Fibroblast of the conjunctiva (primary cell): ENCODE data around the gene FCGR2B.
"Not testable (repeated sequence)": the region's sequence is repeated elsewhere in the genome, so short reads cannot be mapped to it uniquely, and the experiment has no call there.

Experiments used
- DNase-seq: peaks from one replicate; pipeline ENCODE4 v3.0.0-alpha.2; 2010; ENCODE audit warnings: low read depth

The FCGR2B gene

DNA sequence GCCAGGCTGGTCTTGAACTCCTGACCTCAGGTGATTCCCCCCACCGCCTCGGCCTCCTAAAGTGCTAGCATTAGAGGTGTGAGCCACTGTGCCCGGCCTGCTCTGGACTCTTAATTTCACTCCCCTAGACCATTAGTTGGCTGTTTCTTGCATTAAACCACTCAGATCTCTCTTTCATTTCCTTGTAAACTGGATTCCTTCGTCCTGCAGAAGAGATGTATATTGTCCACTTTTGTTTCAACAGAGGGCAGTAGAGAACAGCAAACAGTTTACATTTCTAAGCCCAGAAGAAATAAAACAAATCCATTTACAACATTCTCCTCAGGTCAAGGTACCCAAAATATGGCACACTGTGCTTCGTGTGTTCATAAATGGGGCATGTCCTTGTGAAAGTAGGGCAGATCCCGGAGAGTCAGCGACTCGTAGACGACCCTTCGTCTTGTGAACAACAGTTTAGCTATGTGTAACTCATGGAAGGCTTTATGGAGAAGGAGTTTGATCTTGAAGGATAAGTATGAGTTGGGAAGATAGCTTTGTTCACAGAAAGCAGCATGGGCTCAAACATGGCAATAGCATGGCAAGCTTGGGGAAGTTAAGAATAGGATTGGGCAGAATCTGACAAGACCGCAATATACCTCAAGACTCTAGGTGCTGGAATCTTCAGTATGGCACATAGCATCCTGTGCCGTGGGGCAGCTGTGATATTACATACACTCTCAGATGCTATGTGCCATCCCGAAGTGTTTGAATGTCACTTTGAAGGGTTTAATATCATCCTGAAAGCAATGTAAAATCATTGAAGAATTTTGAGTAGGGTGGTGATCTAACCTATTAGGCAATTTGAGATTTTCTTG, 15.2 kb upstream of the FCGR2B start:
- peak; percentile 18 for DNase-seq

DNA sequence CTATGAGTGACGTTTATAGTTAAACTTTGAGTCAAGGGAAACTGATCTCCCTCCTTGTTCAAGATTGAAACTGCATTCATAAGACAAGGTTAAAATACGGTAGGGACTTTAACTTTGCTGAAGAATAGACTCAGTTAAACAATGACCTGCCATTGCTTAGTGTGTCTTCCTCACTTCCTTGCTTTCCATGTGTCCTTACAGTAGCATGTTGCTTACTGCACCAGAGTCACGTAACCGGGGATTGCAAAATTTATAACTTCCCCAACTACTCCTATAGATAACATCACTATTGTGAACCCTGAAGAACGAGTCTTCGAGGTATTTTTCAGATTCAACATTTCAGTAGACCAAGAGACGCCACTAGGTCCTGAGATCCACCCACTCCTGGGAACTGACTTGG, 9.4 kb upstream of the FCGR2B start:
- DNase-seq, result not testable (repeated sequence)

DNA sequence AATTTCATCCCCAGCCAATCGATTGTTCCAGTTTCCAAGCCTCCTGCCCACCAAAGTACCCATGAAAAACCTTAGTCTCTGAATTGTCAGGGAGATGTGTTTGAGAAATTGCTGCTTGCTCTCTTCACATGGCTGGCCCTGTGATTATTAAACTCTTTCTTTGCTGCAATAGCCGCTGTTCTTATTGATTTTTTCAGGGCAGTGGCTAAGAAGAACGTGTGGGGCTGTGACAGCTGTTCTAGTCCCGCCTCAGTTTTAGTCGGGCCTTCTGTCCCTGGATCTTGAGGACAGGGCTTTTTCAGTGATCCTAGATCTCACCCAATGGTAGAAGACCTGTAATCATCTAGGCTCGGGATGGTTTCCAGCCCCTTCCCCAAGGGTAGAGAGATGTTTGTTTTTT, 9.0 kb upstream of the FCGR2B start:
- DNase-seq, result not testable (repeated sequence)

DNA sequence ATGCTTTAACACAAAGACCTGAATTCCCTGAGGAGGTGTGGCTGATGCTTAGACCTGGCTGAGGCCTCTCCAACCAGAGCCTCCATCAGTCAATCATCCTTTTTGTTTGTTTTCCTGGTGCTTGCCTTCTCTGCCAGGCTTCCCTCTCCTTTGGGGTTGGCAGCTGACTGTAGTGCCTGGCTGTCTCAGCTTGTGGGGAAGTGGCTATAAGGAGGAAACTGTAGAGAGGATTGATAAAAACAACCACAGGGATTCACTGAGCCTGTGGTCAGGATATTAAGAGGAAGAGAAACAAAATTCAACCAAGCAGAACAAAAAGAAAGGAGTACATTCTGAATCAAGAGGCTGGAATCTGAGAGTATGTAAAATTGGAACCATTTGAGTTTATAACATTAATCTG, 4.4 kb upstream of the FCGR2B start:
- not testable (repeated sequence) for DNase-seq

DNA sequence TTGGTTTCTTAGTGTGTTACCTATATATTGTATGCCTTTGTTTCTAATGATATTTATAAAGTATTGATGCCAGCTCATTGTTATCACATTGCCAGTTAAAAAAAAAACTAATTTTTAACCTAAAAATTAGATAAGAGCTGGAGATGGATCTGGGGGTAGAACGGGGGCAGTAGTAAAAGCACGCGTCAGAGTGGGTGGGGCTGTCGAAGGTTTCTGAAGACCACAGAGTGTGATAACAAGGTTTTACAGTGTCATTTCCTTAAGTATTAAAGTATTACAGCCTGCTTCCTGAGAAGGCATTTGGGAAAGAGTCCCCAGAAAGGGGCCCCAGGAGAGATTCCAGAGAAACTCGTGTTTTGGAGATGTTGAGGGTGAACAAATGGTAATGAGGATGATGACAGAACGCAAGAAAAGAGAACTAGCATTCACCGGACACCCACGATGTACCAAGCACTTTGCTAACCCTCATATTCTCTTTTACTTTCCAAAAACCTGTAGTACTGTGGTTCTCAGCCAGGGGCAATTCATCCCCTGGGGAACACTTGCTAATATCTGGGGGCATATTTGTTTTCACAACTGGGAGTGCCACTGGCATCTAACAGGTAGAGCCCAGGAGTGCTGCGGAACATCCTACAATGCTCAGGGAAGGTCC, 1.2 kb upstream of the FCGR2B start:
- DNase-seq, result not testable (repeated sequence)

DNA sequence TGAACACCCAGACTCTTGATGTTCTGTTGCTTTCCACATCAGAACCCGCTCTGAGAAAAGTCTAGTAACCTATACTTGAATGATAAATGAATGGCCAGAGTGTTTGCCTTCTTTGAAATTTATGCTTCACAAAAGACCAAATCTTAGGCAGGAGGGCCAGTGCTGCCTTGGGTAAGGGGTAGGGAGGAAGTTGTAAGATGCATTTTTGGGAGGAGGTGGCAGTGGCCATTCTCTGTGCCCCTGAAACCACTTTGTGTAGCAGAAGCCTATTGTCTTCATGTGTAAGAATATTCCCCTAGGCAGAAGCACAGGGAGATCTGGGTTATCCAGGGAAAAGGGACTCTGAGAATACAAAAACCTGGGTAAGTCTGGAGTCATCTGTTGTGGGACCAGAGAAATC, 626 bp downstream of the FCGR2B start:
- not testable (repeated sequence) for DNase-seq

DNA sequence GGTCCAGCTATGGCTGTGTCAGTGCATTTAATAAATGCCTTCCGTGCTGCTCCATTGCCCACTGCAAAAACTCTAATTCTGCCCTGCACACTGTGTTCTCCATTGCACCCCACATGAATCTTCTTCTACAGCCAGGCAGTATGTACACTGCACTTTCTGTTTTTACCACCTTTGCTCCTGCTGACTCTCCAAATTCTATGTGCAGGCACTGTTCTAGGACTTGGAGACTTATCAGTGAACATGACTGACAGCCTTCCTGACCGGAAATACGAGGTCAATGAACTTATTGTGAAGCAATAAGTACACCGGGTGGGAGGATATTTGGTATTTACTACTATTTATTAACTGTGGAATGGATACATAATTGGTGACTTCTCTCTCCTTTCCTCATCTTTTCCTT, 1.7 kb downstream of the FCGR2B start:
- not testable (repeated sequence) for DNase-seq

DNA sequence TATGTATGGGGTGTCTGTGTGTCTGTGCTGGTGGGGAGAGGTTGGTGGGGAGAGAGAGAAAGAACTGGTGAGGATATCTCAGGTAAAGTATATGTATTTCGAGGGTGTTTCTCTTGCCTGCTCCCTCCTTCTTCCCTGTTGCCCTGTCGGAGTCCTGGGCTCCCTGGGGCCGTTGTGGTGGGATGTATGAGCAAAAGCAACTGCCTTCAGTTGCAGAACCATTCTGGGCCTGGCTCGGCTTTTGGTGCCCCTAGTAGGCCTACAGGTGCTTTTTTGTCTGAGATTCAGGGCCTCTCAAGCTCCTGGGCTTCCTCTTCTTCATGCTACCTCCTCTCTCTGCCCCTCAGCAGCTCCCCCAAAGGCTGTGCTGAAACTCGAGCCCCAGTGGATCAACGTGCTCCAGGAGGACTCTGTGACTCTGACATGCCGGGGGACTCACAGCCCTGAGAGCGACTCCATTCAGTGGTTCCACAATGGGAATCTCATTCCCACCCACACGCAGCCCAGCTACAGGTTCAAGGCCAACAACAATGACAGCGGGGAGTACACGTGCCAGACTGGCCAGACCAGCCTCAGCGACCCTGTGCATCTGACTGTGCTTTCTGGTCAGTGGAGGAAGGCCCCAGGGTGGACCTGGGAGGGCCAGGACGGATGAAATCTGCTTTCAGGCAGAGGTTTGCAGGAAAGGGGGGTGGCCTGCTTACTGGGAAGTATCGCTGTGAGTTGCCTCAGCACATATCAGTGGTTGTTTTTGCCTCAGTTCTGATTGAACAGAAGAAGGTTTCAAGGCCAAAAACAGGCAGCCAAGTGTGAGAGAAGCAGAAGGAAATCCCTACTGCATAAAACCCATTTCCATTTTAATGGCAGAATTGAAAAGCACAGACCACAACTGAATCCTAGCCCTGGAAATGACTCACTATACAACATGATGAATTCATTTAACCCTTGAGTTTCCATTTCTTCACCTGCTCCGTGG, 8.4 kb downstream of the FCGR2B start:
- DNase-seq, result not testable (repeated sequence)

DNA sequence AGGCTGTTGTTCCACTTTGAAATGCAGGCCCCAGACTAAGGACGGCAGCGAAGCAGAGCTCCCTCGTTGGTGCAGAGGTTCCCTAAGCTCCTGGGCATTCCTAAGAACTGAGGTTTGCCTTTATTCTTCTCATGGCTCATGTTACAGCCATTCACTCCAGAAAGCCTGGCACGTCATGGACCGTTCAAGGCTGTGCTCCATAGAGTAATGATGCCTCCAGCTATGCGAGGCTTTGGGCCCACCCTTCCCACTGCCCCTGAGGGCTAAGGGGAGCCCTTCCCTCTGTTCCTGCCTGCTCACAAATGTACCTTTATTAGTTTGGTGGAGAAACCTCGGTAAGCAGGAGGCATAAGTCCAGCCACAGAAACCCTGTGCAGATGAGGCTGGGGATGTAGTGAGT, 10.5 kb downstream of the FCGR2B start:
- not testable (repeated sequence) for DNase-seq

DNA sequence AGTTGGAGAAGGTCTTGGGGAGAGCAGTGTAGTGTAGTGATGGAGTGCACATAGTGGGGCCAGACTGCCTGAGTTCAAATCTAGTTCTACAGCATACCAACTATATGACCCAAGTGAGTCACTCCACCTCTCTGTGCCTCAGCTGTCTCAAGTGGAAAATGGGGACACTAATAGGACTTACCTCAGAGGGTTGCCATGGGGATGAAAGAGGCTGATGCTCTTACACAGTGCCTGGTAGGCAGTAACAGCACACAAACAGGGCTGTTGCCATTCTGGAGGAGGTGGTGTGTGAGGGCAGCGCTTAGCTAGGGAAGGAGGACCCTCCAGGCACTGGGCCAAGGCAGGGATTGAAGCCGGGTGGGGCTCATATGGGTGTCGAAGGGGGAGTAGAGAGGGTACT, 11.5 kb downstream of the FCGR2B start:
- not testable (repeated sequence) for DNase-seq

DNA sequence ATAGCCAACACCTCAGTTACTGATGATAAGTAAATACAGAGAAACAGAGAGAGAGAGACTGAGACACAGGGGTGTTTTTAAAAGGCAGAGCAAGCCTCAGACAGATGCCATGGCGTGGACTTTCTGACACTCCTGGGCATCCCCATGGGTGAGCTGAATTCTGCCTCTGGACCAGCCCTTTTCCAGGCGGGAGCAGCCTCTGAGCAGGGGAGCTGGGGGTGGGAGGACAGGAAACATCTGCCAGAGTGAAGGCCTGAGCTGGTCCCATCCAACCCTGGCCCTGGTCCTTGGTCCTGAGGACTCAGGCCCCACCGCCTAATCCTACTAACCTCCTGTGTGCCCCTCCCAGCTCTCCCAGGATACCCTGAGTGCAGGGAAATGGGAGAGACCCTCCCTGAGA, 12.0 kb downstream of the FCGR2B start:
- not testable (repeated sequence) for DNase-seq

DNA sequence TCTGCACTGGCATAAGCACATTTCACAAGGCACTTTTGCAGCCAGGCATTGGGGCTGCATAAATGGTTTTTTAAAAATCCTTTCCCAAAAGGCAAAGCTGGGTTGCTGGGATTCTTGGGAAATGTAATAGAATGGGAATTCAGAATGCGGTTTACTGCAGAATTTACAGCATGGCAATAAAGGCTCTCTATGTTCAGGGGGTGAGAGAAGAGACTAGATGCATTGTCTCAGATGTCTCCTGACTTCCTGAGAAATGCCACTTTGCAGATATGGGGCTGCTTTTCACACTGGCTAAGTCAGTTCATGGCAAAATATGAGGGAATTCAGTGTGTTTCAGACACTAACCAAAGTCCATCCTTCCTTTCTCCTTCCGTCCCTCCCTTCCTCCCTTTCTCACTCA, 13.5 kb downstream of the FCGR2B start:
- DNase-seq, result no peak

DNA sequence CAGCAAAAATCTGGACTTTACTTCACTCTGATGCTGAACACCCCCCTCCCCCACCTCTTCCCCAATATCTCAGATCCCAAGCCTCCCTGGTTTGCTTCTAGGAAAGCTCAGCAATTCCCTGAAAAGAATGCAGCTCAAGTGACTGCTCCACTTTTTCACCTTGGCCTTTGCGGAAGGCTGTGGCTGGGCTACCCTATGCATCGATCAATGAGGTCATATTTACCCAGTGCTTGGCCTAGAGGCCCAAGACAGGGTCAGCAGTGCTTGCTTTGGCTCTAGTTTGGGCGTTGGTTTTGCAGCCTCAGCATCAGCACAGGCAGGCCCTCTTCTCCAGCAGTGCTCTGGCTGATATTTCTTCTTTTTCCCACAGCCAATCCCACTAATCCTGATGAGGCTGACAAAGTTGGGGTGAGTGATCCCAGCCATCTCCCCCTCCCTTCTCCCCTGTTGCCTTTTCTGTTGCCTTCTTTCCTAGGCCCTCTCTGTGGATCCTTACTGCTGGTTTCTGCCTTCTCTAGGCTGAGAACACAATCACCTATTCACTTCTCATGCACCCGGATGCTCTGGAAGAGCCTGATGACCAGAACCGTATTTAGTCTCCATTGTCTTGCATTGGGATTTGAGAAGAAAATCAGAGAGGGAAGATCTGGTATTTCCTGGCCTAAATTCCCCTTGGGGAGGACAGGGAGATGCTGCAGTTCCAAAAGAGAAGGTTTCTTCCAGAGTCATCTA, 14.2 kb downstream of the FCGR2B start:
- no peak for DNase-seq

DNA sequence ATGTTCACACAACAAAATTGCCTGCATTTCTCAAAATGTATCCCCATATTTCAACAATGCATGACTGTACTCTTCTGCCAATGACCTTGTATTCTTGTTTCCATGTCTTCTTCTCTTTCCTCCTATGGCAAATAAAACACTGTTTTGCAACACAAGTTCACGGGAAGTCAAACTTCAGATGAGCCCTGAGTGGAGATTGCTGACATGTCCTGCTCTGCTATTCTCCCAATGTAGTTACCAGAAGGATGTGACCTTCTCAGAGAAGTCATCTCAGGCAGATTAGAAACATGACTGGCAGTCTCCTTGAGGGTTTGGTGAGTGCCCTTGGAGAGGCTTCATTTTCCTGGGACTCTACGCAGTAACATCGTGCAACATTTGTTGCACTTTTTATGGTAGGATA, 15.6 kb downstream of the FCGR2B start:
- no peak for DNase-seq

DNA sequence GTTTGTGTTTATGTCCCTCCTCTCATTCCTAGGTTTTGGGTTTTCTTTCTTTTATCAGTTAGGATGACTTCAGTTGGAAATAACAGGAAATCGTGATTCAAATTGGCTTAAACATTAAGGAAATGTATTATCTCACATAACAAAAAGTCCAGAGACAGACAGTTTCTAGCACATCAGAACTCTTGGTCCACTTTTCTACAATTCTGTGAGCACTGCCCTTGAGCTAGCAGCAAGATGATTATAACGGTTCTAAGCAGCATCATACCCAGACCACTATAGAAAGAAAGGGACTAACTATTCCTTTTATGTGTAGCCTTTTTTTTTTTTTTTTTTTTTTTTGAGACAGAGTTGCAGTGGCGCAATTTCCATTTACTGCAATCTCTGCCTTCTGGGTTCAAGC, 18.9 kb downstream of the FCGR2B start:
- no peak for DNase-seq

DNA sequence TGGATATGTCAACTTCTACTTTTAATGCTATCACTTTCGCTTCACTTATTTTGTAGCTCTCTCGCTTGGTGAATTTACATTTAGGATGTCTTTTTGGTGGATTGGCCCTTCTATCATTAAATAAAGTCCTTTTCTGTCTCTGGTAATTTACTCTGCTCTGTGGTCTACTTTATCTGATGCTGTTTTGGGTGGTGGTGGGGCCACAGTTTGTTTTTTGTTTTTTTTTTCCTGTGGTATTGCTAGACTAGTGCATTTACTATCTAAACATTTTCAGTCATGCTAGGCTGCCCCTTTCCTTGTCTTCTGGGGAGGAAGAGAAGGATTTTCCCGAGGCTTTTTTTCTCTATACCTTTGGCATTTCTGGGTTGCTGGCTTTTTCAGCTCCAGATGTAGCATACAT, 26.0 kb downstream of the FCGR2B start:
- no peak for DNase-seq

DNA sequence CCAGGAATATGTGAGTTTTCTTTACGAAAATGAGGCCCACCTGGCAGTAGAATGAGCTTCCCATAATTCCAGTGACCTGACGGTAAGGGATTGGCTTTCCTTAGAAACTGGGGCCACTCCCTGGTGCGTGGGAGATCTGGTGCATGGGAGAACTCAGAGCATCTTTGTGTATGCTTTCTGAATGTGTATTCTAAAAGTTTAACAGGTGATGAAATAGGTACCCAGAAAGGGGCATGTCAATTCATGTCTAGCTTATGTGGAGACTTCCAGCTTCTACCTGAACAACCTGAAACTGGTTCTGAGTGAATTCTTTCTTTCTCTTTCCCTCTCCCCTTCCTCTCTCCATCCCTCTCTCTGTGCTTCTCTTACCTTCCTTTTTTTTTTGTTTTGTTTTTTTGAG, 28.9 kb downstream of the FCGR2B start:
- DNase-seq, result no peak

DNA sequence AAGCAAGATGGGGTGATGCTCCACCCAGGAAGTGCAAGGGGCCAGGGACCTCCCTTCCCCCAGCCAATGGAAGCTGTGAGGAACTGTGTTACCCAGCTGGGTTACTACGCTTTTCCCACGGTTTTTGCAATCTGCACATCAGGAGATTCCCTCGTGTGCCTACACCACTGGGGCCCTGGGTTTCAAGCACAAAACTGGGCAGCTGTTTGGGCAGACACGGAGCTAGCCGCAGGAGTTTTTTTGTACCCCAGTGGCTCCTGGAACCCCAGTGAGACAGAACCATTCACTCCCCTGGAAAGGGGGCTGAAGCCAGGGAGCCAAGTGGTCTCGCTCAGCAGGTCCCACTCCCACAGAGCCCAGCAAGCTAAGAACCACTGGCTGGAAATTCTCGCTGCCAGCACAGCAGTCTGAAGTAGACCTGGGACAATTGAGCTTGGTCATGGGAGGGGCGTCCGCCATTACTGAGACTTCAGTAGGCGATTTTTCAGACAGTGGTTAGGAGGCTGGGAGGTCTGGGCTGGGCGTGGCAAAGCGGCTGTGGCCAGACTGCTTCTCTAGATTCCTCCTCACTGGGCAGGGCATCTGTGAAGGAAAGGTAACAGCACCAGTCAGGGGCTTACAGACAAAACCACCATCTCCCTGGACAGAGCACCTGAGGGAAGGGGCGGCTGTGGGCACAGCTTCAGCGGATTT, 30.2 kb downstream of the FCGR2B start:
- DNase-seq, result not testable (repeated sequence)

DNA sequence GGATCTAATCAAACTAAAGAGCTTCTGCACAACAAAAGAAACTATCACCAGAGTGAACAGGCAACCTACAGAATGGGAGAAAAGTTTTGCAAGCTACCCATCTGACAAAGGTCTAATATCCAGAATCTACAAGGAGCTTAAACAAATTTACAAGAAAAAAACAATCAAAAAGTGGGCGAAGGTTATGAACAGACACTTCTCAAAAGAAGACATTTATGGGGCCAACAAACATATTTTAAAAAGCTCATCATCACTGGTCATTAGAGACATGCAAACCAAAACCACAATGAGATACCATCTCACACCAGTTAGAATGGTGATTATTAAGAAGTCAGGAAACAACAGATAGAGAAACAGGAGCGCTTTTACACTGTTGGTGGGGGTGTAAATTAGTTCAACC, 35.4 kb downstream of the FCGR2B start:
- not testable (repeated sequence) for DNase-seq

DNA sequence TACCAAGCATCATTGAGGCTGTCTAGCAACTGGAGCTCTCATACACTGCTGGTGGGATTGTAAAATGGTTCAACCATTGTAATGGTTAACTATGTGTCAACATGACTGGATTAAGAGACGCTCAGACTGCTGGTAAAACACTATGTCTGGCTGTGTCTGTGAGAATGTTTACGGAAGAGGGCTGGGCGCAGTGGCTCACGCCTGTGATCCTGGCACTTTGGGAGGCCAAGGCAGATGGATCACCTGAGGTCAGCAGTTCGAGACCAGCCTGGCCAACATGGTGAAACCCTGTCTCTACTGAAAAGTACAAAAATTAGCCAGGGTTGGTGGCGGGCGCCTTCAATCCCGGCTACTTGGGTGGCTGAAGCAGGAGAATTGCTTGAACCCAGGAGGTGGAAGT, 39.3 kb downstream of the FCGR2B start:
- no peak for DNase-seq

DNA sequence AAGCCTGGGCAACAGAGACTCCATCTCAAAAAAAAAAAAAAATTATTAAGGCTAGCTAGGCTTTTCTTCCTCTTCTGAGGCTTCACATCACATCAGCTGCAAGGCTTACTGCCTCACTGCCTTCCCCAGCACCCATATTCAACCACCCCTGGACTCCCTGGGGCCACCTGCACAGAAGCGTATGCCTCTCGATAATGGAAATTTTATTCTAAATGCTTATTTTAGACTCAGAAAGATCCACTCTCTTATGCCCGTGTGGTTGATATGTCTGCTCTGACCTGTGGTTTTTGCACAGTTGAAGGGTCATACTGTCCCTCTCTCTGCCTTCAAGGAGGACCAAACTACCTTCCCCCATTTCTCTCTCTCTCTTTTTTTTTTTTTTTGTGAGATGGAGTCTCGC, 42.6 kb downstream of the FCGR2B start:
- no peak for DNase-seq
